OCI-LY3 (cell line): ENCODE results near the gene CSNK1G3.

Experiments
- EZH2phosphoT487 ChIP-seq: fragments of 200-600 bp; shearing (Covaris generic); IDR thresholded peaks from 2 replicates; pipeline ENCODE4 v1.6.1; 2018; ENCODE audit warnings: antibody characterized with exemption, mixed run types, low read depth
- TF ChIP-seq, protein P1 (sequence below): fragments of 200-600, 300-600 bp; sonication (generic); IDR thresholded peaks from 2 replicates; pipeline ENCODE4 v1.5.1; 2014; ENCODE audit warnings: antibody characterized with exemption, low read length, low read depth

DNA sequence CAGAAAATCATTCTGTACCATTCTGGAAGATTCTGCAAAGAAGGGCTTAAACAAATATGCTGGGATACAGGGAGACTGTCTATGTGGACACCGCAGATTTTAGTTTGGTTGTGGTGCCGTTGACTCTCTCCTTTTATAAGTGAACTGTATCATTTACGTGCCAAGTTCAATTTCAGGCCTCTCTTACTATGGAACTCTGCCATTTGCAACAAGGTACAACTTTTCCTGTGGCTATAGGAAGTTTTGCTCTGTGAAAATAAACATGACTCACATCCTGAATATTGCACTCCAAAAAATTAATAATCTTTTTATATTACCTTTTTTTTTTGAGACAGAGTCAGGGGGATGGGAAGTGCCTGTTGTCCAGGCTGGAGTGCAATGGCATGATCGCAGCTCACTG lies 29.7 kb upstream of the CSNK1G3 start:
- TF ChIP-seq, protein P1, sequence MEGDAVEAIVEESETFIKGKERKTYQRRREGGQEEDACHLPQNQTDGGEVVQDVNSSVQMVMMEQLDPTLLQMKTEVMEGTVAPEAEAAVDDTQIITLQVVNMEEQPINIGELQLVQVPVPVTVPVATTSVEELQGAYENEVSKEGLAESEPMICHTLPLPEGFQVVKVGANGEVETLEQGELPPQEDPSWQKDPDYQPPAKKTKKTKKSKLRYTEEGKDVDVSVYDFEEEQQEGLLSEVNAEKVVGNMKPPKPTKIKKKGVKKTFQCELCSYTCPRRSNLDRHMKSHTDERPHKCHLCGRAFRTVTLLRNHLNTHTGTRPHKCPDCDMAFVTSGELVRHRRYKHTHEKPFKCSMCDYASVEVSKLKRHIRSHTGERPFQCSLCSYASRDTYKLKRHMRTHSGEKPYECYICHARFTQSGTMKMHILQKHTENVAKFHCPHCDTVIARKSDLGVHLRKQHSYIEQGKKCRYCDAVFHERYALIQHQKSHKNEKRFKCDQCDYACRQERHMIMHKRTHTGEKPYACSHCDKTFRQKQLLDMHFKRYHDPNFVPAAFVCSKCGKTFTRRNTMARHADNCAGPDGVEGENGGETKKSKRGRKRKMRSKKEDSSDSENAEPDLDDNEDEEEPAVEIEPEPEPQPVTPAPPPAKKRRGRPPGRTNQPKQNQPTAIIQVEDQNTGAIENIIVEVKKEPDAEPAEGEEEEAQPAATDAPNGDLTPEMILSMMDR, result no peak
- TF ChIP-seq EZH2phosphoT487, result no peak
